Left ventricle myocardium inferior (tissue), 1 donor: ENCODE data around the gene ZIC5. TPM values are rescaled to one million over a fixed set of nuclear protein-coding genes. Genes with fewer than 3 reads are reported as not detected.

Experiments
- DNase-seq: peaks from one replicate; pipeline ENCODE4 v3.0.0-alpha.2; 2020
- H3K27ac ChIP-seq: fragments of 200-600 bp; replicated peaks from 2 replicates; pipeline ENCODE4 v1.8.0; 2021
- H3K27me3 ChIP-seq: fragments of 200-600 bp; 2 replicates; pipeline ENCODE4 v1.8.0; 2021; ENCODE audit warnings: low read depth
- H3K36me3 ChIP-seq: fragments of 200-600 bp; 2 replicates; pipeline ENCODE4 v1.8.0; 2021
- H3K4me1 ChIP-seq: fragments of 200-600 bp; 2 replicates; pipeline ENCODE4 v1.8.0; 2021
- H3K4me3 ChIP-seq: fragments of 200-600 bp; 2 replicates; pipeline ENCODE4 v1.8.0; 2021; ENCODE audit warnings: mild to moderate bottlenecking, moderate library complexity
- H3K9me3 ChIP-seq: fragments of 200-600 bp; replicated peaks from 2 replicates; pipeline ENCODE4 v1.8.0; 2021
- intact Hi-C: fragments of 100-400 bp; cut with micrococcal nuclease; formaldehyde crosslinking; loops from one replicate; pipeline ENCODE4 v1.11.0; 2022
- total RNA-seq: library from RNA; stranded (reverse); fragmentation: NEBNext Ultra II Directional; extraction: Animal tissue kit (Norgen Biotek cat#: 25700); gene quantifications from one replicate; pipeline ENCODE4 v1.2.1, GENCODE V29; 2021
- TF ChIP-seq, protein P1 (sequence below): fragments of 200-600 bp; IDR thresholded peaks from 2 replicates; pipeline ENCODE4 v1.8.0; 2021; ENCODE audit warnings: antibody characterized with exemption, mild to moderate bottlenecking, borderline replicate concordance
- donor health status: DM: no; HTN: yes; CAD: no; lungs with severe emphysema.

Gene ZIC5
- total RNA-seq, 1 donor from 2014 or later, result not detected

DNA sequence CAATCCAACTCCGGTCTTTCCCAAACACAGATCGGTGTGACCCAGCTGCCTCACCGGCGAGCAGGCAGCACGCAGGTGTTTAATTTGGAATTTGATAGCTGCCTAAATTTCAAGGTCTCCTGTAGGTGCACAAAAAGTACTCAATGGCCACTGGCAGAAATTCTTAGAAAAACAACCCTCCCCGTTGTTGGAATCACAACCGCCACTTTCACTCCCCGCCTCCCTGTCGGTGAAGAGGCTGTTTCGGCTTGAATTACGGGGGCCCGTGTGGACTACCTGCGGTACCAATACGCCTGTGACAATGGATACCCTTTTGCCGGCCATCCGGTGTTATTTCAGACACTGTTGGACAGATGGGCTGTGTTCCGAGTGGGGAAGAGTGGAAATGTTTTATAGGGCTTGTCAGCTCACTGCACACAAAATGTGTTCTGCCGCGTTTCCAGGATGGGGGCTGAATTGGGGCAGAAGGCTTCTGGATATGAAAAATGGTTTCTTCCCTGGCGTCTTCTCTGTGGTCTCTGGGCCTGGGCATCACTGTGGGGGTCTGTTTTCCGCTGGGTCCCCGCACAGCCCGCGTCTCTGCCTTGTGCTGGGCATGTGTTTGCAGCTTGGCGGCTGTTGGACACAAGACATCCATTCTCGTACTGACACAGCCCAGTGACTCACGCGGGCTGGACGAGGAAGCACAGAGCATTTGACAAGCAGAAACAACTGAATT lies 45.4 kb downstream of the ZIC5 start:
- TF ChIP-seq, protein P1, sequence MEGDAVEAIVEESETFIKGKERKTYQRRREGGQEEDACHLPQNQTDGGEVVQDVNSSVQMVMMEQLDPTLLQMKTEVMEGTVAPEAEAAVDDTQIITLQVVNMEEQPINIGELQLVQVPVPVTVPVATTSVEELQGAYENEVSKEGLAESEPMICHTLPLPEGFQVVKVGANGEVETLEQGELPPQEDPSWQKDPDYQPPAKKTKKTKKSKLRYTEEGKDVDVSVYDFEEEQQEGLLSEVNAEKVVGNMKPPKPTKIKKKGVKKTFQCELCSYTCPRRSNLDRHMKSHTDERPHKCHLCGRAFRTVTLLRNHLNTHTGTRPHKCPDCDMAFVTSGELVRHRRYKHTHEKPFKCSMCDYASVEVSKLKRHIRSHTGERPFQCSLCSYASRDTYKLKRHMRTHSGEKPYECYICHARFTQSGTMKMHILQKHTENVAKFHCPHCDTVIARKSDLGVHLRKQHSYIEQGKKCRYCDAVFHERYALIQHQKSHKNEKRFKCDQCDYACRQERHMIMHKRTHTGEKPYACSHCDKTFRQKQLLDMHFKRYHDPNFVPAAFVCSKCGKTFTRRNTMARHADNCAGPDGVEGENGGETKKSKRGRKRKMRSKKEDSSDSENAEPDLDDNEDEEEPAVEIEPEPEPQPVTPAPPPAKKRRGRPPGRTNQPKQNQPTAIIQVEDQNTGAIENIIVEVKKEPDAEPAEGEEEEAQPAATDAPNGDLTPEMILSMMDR, result no peak
- H3K27ac ChIP-seq, result no peak overlapping the region
- intact Hi-C loops, result no loop called here
- H3K27me3 ChIP-seq, result peaks cover 87% of the 10 kb centered on the region
- H3K4me3 ChIP-seq, result no peak overlapping the region
- DNase-seq, result no peak
- H3K36me3 ChIP-seq, result no peaks in the 10 kb centered on the region
- H3K4me1 ChIP-seq, result no peaks in the 10 kb centered on the region
- H3K9me3 ChIP-seq, result no peaks in the 10 kb centered on the region

DNA sequence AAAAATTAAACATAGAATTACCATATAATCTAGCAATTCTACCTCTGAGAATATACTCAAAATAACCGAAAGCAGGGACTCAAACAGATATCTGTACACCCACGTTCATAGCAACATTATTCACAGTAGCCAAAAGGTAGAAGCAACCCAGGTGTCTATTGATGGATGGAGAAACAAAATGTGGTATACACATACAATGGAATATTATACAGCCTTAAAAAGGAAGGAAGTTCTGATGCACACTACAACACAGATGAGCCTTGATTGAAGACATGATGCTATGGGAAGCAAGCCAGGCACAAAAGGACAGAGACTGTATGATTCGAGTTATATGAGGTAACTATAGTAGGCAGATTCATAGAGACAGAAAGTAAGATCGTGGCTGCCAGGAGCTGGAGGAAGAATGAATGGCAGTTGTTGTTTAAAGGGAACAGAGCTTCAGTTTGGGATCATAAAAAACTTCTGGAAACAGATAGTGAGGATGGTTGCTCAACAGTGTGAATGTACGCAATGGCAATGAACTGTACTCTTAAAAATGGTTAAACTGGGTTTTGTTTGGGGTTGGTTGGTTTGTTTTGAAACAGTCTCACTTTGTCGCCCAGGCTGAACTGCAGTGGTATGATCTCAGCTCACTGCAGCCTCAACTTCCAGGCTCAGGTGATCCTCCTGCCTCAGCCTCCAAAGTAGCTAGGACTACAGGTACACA lies 47.5 kb downstream of the ZIC5 start:
- TF ChIP-seq, protein P1, result no peak
- peaks cover 92% of the 10 kb centered on the region for H3K27me3 ChIP-seq
- no peaks in the 10 kb centered on the region for H3K9me3 ChIP-seq
- no peak for DNase-seq
- no peak overlapping the region for H3K4me3 ChIP-seq
- intact Hi-C loops, result no loop called here
- no peaks in the 10 kb centered on the region for H3K36me3 ChIP-seq
- no peak overlapping the region for H3K27ac ChIP-seq
- no peaks in the 10 kb centered on the region for H3K4me1 ChIP-seq

- DNase-seq, result no peak
- H3K27me3 ChIP-seq, result peaks cover 89% of the 10 kb centered on the region
- TF ChIP-seq, protein P1, result no peak
- H3K36me3 ChIP-seq, result no peaks in the 10 kb centered on the region
- H3K27ac ChIP-seq, result no peak overlapping the region
- H3K9me3 ChIP-seq, result no peaks in the 10 kb centered on the region
- no peaks in the 10 kb centered on the region for H3K4me1 ChIP-seq
- H3K4me3 ChIP-seq, result no peak overlapping the region
- intact Hi-C loops, result no loop called here
These were observed 48.7 kb downstream of the ZIC5 start for GRCh38 chr13:99922631-99923404.

GRCh38 chr13:99919132-99919531 lies 52.4 kb downstream of the ZIC5 start:
- peaks cover 74% of the 10 kb centered on the region for H3K27me3 ChIP-seq
- TF ChIP-seq, protein P1, result no peak
- intact Hi-C loops, result loop anchor here (5.0 to 10.0 kb wide), 2 partner anchors 264 to 593 kb away; no protein-coding TSS in a partner anchor

GRCh38 chr13:99916366-99917103 lies 55.0 kb downstream of the ZIC5 start:
- H3K9me3 ChIP-seq, result no peaks in the 10 kb centered on the region
- H3K36me3 ChIP-seq, result no peaks in the 10 kb centered on the region
- no peak overlapping the region for H3K27ac ChIP-seq
- DNase-seq, result no peak
- intact Hi-C loops, result loop anchor here (5.0 to 10.0 kb wide), 2 partner anchors 262 to 596 kb away; no protein-coding TSS in a partner anchor
- no peak overlapping the region for H3K4me3 ChIP-seq
- TF ChIP-seq, protein P1, result peak; percentile 88
- peaks cover 74% of the 10 kb centered on the region for H3K27me3 ChIP-seq
- H3K4me1 ChIP-seq, result no peaks in the 10 kb centered on the region

More at GRCh38 chr13:99919132-99919531, 52.4 kb downstream of the ZIC5 start:
- Histone ChIP-seq H3K9me3 (no peaks in the 10 kb centered on the region), H3K4me3 (no peak overlapping the region), H3K36me3 (no peaks in the 10 kb centered on the region), H3K27ac (no peak overlapping the region), H3K4me1 (no peaks in the 10 kb centered on the region)
- DNase-seq, result no peak
